IPS DF 6.9 (cell line): ENCODE measurements around the gene ARPC1A.

Experiments
- DNase-seq: peaks from one replicate; pipeline ENCODE4 v3.0.0-alpha.2; 2013; ENCODE audit warnings: low read depth, low spot score
- H3K27ac ChIP-seq: one replicate; pipeline ENCODE4 v1.5.1; 2013; ENCODE audit warnings: low read length, control low read depth
- H3K27me3 ChIP-seq: 2 replicates; pipeline ENCODE4 v1.6.1; 2013; ENCODE audit warnings: mild to moderate bottlenecking, low read length; ENCODE audit not compliant: control insufficient read depth, insufficient read depth
- H3K36me3 ChIP-seq: 2 replicates; pipeline ENCODE4 v1.6.1; 2013; ENCODE audit warnings: low read length; ENCODE audit not compliant: control insufficient read depth, insufficient read depth
- H3K4me1 ChIP-seq: 2 replicates; pipeline ENCODE4 v1.6.1; 2013; ENCODE audit warnings: low read length; ENCODE audit not compliant: control insufficient read depth, insufficient read depth
- H3K4me3 ChIP-seq: 2 replicates; pipeline ENCODE4 v1.5.1; 2013; ENCODE audit warnings: mild to moderate bottlenecking, low read length
- H3K9me3 ChIP-seq: 2 replicates; pipeline ENCODE4 v1.6.1; 2013; ENCODE audit warnings: low read length, inconsistent platforms; ENCODE audit not compliant: control insufficient read depth, insufficient read depth
- WGBS: extraction: QIAGEN DNeasy Blood & Tissue Kit; methylation state at CpG from one replicate; pipeline ENCODE4 v1.1.7; 2013; ENCODE audit warnings: mixed read lengths, missing lambda C conversion rate; ENCODE audit not compliant: insufficient read length, insufficient coverage; 5-methylcytosine and 5-hydroxymethylcytosine counted together

The ARPC1A gene

GRCh38 chr7:99296471-99296870, 29.2 kb upstream of the ARPC1A start:
- no peak for DNase-seq
- no peaks in the 10 kb centered on the region for H3K36me3 ChIP-seq
- no peak overlapping the region for H3K4me3 ChIP-seq
- H3K4me1 ChIP-seq, result peaks cover 1% of the 10 kb centered on the region; the same call in 1 of the 2 replicates
- WGBS, result no CpG with 5 or more reads among the region's 5 CpGs
- H3K27ac ChIP-seq, result no peak overlapping the region
- no peaks in the 10 kb centered on the region for H3K9me3 ChIP-seq
- H3K27me3 ChIP-seq, result no peaks in the 10 kb centered on the region

- Histone ChIP-seq H3K4me3 (no peak overlapping the region), H3K27me3 (no peaks in the 10 kb centered on the region), H3K9me3 (no peaks in the 10 kb centered on the region), H3K4me1 (peaks cover 3% of the 10 kb centered on the region; the same call in 1 of the 2 replicates), H3K36me3 (no peaks in the 10 kb centered on the region), H3K27ac (no peak overlapping the region)
- no peak for DNase-seq
- no CpG with 5 or more reads among the region's 19 CpGs for WGBS
Observed at GRCh38 chr7:99301496-99301895, 24.2 kb upstream of the ARPC1A start.

- Histone ChIP-seq H3K4me1 (peaks cover 3% of the 10 kb centered on the region; the same call in 1 of the 2 replicates), H3K27ac (no peak overlapping the region), H3K36me3 (no peaks in the 10 kb centered on the region), H3K27me3 (no peaks in the 10 kb centered on the region), H3K9me3 (no peaks in the 10 kb centered on the region), H3K4me3 (no peak overlapping the region)
- no CpG with 5 or more reads among the region's 16 CpGs for WGBS
- no peak for DNase-seq
Observed at GRCh38 chr7:99305473-99306260, 20.0 kb upstream of the ARPC1A start.

GRCh38 chr7:99308461-99309074, 17.1 kb upstream of the ARPC1A start:
- Histone ChIP-seq H3K4me1 (no peaks in the 10 kb centered on the region), H3K9me3 (no peaks in the 10 kb centered on the region), H3K27ac (no peak overlapping the region), H3K4me3 (no peak overlapping the region), H3K36me3 (no peaks in the 10 kb centered on the region), H3K27me3 (no peaks in the 10 kb centered on the region)
- DNase-seq, result no peak
- WGBS, result no CpG with 5 or more reads among the region's 7 CpGs

- H3K4me3 ChIP-seq, result no peak overlapping the region
- no peaks in the 10 kb centered on the region for H3K27me3 ChIP-seq
- no CpG with 5 or more reads among the region's 7 CpGs for WGBS
- H3K36me3 ChIP-seq, result no peaks in the 10 kb centered on the region
- no peaks in the 10 kb centered on the region for H3K4me1 ChIP-seq
- H3K9me3 ChIP-seq, result no peaks in the 10 kb centered on the region
- no peak for DNase-seq
- H3K27ac ChIP-seq, result no peak overlapping the region
Observed at GRCh38 chr7:99309111-99309510, 16.6 kb upstream of the ARPC1A start.

GRCh38 chr7:99310004-99310403, 15.7 kb upstream of the ARPC1A start:
- H3K27me3 ChIP-seq, result no peaks in the 10 kb centered on the region
- DNase-seq, result no peak
- H3K4me1 ChIP-seq, result no peaks in the 10 kb centered on the region
- no peaks in the 10 kb centered on the region for H3K36me3 ChIP-seq
- H3K4me3 ChIP-seq, result no peak overlapping the region
- no peak overlapping the region for H3K27ac ChIP-seq
- H3K9me3 ChIP-seq, result no peaks in the 10 kb centered on the region
- WGBS, result no CpG with 5 or more reads among the region's 4 CpGs

- no peak for DNase-seq
- H3K4me1 ChIP-seq, result no peaks in the 10 kb centered on the region
- no peaks in the 10 kb centered on the region for H3K27me3 ChIP-seq
- H3K4me3 ChIP-seq, result no peak overlapping the region
- no CpG with 5 or more reads among the region's 9 CpGs for WGBS
- H3K9me3 ChIP-seq, result no peaks in the 10 kb centered on the region
- no peaks in the 10 kb centered on the region for H3K36me3 ChIP-seq
- no peak overlapping the region for H3K27ac ChIP-seq
Observed at GRCh38 chr7:99311702-99312101, 14.0 kb upstream of the ARPC1A start.

- no CpG with 5 or more reads among the region's 16 CpGs for WGBS
- no peaks in the 10 kb centered on the region for H3K4me1 ChIP-seq
Observed at GRCh38 chr7:99312316-99313203, 13.1 kb upstream of the ARPC1A start.

GRCh38 chr7:99313204-99313573, 12.5 kb upstream of the ARPC1A start:
- WGBS, result no CpG with 5 or more reads among the region's 1 CpG
- H3K27ac ChIP-seq, result no peak overlapping the region
- H3K27me3 ChIP-seq, result no peaks in the 10 kb centered on the region
- no peak overlapping the region for H3K4me3 ChIP-seq
- no peaks in the 10 kb centered on the region for H3K4me1 ChIP-seq
- H3K9me3 ChIP-seq, result no peaks in the 10 kb centered on the region
- no peaks in the 10 kb centered on the region for H3K36me3 ChIP-seq
- DNase-seq, result no peak

More at GRCh38 chr7:99312316-99313203, 13.1 kb upstream of the ARPC1A start:
- H3K4me3 ChIP-seq, result no peak overlapping the region
- H3K27me3 ChIP-seq, result no peaks in the 10 kb centered on the region
- DNase-seq, result no peak
- no peaks in the 10 kb centered on the region for H3K36me3 ChIP-seq
- no peak overlapping the region for H3K27ac ChIP-seq
- no peaks in the 10 kb centered on the region for H3K9me3 ChIP-seq

GRCh38 chr7:99314504-99314903, 11.2 kb upstream of the ARPC1A start:
- no peaks in the 10 kb centered on the region for H3K36me3 ChIP-seq
- no peak overlapping the region for H3K4me3 ChIP-seq
- no peak overlapping the region for H3K27ac ChIP-seq
- no peaks in the 10 kb centered on the region for H3K9me3 ChIP-seq
- H3K27me3 ChIP-seq, result no peaks in the 10 kb centered on the region
- no peaks in the 10 kb centered on the region for H3K4me1 ChIP-seq
- no CpG with 5 or more reads among the region's 7 CpGs for WGBS
- DNase-seq, result no peak
